T-helper 17 cell (primary cell): ENCODE measurements around the gene MARVELD3. TPM values are rescaled to one million over a fixed set of nuclear protein-coding genes. Genes with fewer than 3 reads are reported as not detected.

Experiments used
- ATAC-seq: fragments of 150-1000 bp; cut with Tn5 transposase; 2 replicates; pipeline ENCODE4 v1.10.0; 2021; ENCODE audit warnings: mild to moderate bottlenecking, moderate library complexity
- DNase-seq, 3 donors: peaks; one replicate each; pipeline versions ENCODE4 v3.0.0 to v3.0.0-alpha.2; 2020 to 2021
- H3K9me3 ChIP-seq: one replicate; pipeline ENCODE4 v1.7.0; 2013; ENCODE audit warnings: low read length, mild to moderate bottlenecking; ENCODE audit not compliant: control insufficient read depth, poor library complexity, severe bottlenecking
- H3K27ac Mint-ChIP-seq: one replicate; pipeline ENCODE4 v1.8.0; 2022; ENCODE audit warnings: mild to moderate bottlenecking, moderate library complexity, mixed read lengths
- H3K27me3 Mint-ChIP-seq: one replicate; pipeline ENCODE4 v1.8.0; 2022; ENCODE audit warnings: mixed read lengths
- H3K36me3 Mint-ChIP-seq: one replicate; pipeline ENCODE4 v1.8.0; 2022; ENCODE audit warnings: low read depth, mixed read lengths
- H3K4me1 Mint-ChIP-seq: one replicate; pipeline ENCODE4 v1.8.0; 2022; ENCODE audit warnings: mild to moderate bottlenecking, mixed read lengths
- H3K4me3 Mint-ChIP-seq: one replicate; pipeline ENCODE4 v1.8.0; 2022; ENCODE audit warnings: mild to moderate bottlenecking, moderate library complexity, mixed read lengths
- total RNA-seq, 4 donors: library from RNA in 2 of 4; stranded (reverse) in 2 of 4; gene quantifications; one replicate each; pipeline ENCODE4 v1.2.3 and lab custom pipeline; 2022 to 2026

MARVELD3 gene
- total RNA-seq, 2 donors from 2014 or later: not detected

DNA sequence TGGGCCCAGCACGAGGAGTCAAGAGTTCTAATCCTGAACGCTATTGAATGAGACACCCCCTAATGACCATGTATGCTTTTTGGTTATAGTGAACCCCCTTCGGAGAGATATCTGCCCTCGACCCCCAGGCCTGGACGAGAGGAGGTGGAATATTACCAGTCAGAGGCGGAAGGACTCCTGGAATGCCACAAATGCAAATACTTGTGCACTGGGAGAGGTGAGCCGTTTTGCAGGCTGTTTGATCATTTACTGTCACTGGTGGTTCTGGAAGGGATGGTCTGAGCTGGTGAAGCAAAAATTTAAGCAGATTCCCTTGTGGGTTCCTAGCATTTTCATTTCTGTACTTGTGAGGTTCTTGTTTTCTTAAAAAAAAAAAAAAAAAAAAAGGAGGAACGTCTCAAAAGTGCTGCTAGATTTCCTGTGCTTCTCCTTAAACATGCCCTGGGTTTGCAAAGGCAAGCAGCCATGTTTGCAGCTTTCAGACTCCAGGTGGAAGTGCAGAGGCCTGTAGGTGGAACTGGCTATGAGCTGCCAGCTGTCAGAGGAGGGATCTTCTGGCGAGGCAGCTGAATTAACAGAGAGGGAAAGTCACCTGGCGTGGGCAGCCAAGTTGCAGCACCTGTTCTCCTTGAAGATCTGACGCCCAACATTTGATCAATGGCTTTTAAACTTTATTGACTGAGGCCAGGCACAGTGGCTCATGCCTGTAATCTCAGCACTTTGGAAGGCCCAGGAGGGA lies 3.5 kb downstream of the MARVELD3 start:
- peaks cover 2% of the 10 kb centered on the region for H3K36me3 Mint-ChIP-seq
- DNase-seq (no peak), ATAC-seq (no peak)
- peaks cover 11% of the 10 kb centered on the region for H3K27me3 Mint-ChIP-seq
- no peak overlapping the region for H3K4me3 Mint-ChIP-seq
- no peaks in the 10 kb centered on the region for H3K9me3 ChIP-seq
- no peak overlapping the region for H3K27ac Mint-ChIP-seq
- peaks cover 4% of the 10 kb centered on the region for H3K4me1 Mint-ChIP-seq

DNA sequence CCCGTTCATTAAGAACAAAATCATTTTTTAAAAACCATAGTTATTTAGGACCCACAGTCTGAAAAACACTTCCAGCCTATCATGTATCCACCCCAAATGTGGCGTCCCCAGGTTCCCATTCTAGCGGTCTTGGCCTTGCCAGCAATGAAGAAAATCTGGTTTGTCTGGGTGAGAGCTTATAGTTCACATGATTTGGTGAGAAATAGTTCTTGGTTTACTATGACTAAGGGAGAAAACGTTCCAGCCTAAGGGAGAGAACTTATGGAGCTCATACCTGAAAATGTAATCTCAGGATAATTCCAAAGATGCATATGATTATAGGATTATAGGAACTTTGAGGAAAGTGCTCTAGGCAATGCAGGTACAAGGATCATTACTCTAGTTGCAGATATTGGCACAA lies 4.8 kb downstream of the MARVELD3 start:
- ATAC-seq (no peak), DNase-seq (no peak)
- peaks cover 4% of the 10 kb centered on the region for H3K4me1 Mint-ChIP-seq
- peaks cover 2% of the 10 kb centered on the region for H3K36me3 Mint-ChIP-seq
- peaks cover 11% of the 10 kb centered on the region for H3K27me3 Mint-ChIP-seq
- no peak overlapping the region for H3K4me3 Mint-ChIP-seq
- no peak overlapping the region for H3K27ac Mint-ChIP-seq
- no peaks in the 10 kb centered on the region for H3K9me3 ChIP-seq

- ATAC-seq (no peak), DNase-seq (no peak)
- H3K4me3 Mint-ChIP-seq: no peak overlapping the region
- H3K27me3 Mint-ChIP-seq: peaks cover 11% of the 10 kb centered on the region
- no peak overlapping the region for H3K27ac Mint-ChIP-seq
- peaks cover 2% of the 10 kb centered on the region for H3K4me1 Mint-ChIP-seq
- H3K36me3 Mint-ChIP-seq: peaks cover 2% of the 10 kb centered on the region
- no peaks in the 10 kb centered on the region for H3K9me3 ChIP-seq
Measured at GRCh38 chr16:71631776-71632175, 5.8 kb downstream of the MARVELD3 start.

GRCh38 chr16:71635632-71636031 lies 9.6 kb downstream of the MARVELD3 start:
- peaks cover 4% of the 10 kb centered on the region for H3K36me3 Mint-ChIP-seq
- H3K27me3 Mint-ChIP-seq: no peaks in the 10 kb centered on the region
- DNase-seq: no peak
- peaks cover 2% of the 10 kb centered on the region for H3K4me1 Mint-ChIP-seq
- no peak overlapping the region for H3K27ac Mint-ChIP-seq
- H3K4me3 Mint-ChIP-seq: no peak overlapping the region
- ATAC-seq: no peak
- H3K9me3 ChIP-seq: no peaks in the 10 kb centered on the region

GRCh38 chr16:71637398-71637797 lies 11.4 kb downstream of the MARVELD3 start:
- no peak for ATAC-seq
- Mint-ChIP-seq H3K36me3 (peaks cover 4% of the 10 kb centered on the region), H3K27me3 (no peaks in the 10 kb centered on the region), H3K4me1 (peaks cover 2% of the 10 kb centered on the region), H3K27ac (no peak overlapping the region), H3K4me3 (no peak overlapping the region)
- DNase-seq: no peak
- H3K9me3 ChIP-seq: no peaks in the 10 kb centered on the region

DNA sequence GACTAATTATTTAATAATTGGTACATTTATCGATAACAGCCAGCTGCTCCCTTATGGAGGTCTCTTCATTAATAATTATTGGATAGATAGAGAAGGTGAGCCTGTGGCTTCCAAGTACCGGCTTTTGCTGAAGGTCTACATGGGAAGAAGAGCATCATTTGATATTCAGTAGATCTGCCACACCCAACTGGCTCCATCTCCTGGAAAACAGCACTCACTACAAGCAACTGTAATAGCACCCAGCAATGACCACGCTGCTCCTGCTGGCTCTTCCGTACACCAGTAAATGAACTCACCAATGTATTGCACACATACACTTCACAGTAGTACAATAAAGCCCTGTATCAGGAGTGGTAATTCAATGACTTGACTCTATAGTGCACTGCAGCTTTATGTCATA lies 19.5 kb downstream of the MARVELD3 start:
- peak; percentile 54 for ATAC-seq

DNA sequence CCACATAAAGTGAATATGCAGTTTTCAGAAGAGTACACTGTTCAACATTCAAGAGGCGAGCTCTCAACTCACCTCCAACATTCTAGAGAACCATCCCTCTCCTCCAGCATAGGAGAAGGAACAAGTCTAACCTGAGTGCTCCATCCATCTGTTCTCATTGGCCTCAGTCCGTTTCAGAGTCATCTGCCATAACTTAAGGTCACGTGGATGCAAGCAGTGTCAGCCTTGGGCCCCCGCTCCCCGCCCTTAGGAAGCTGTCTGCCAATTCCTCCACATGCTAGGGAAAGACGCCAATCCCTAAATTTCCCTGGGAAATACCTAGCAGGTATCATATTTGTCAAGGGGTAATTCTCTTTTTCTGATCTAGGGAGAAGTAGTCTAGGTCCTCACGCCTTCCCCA lies 21.4 kb downstream of the MARVELD3 start:
- peaks cover 2% of the 10 kb centered on the region for H3K4me1 Mint-ChIP-seq
- H3K27me3 Mint-ChIP-seq: no peaks in the 10 kb centered on the region
- no peak overlapping the region for H3K4me3 Mint-ChIP-seq
- no peaks in the 10 kb centered on the region for H3K9me3 ChIP-seq
- H3K27ac Mint-ChIP-seq: no peak overlapping the region
- ATAC-seq (no peak), DNase-seq (no peak)
- H3K36me3 Mint-ChIP-seq: peaks cover 7% of the 10 kb centered on the region

More for the DNA sequence above, 19.5 kb downstream of the MARVELD3 start:
- Mint-ChIP-seq H3K4me3 (no peak overlapping the region), H3K27me3 (no peaks in the 10 kb centered on the region), H3K4me1 (no peaks in the 10 kb centered on the region), H3K27ac (no peak overlapping the region), H3K36me3 (peaks cover 6% of the 10 kb centered on the region)
- H3K9me3 ChIP-seq: no peaks in the 10 kb centered on the region
- DNase-seq: no peak

- H3K9me3 ChIP-seq: no peaks in the 10 kb centered on the region
- Mint-ChIP-seq H3K36me3 (peaks cover 6% of the 10 kb centered on the region), H3K27ac (no peak overlapping the region), H3K4me1 (peaks cover 4% of the 10 kb centered on the region), H3K27me3 (no peaks in the 10 kb centered on the region), H3K4me3 (no peak overlapping the region)
- no peak for ATAC-seq
- DNase-seq: no peak
Measured at GRCh38 chr16:71648162-71648561, 22.2 kb downstream of the MARVELD3 start.

- Mint-ChIP-seq H3K27ac (no peak overlapping the region), H3K4me1 (peaks cover 4% of the 10 kb centered on the region), H3K36me3 (peaks cover 6% of the 10 kb centered on the region), H3K27me3 (no peaks in the 10 kb centered on the region), H3K4me3 (no peak overlapping the region)
- H3K9me3 ChIP-seq: no peaks in the 10 kb centered on the region
- DNase-seq: no peak
- no peak for ATAC-seq
Measured at GRCh38 chr16:71648921-71649320, 22.9 kb downstream of the MARVELD3 start.

- peaks cover 4% of the 10 kb centered on the region for H3K4me1 Mint-ChIP-seq
- H3K4me3 Mint-ChIP-seq: no peak overlapping the region
- H3K27me3 Mint-ChIP-seq: no peaks in the 10 kb centered on the region
- ATAC-seq (no peak), DNase-seq (no peak)
- no peaks in the 10 kb centered on the region for H3K9me3 ChIP-seq
- H3K27ac Mint-ChIP-seq: no peak overlapping the region
- H3K36me3 Mint-ChIP-seq: peaks cover 6% of the 10 kb centered on the region
Measured at GRCh38 chr16:71649704-71650103, 23.7 kb downstream of the MARVELD3 start.

DNA sequence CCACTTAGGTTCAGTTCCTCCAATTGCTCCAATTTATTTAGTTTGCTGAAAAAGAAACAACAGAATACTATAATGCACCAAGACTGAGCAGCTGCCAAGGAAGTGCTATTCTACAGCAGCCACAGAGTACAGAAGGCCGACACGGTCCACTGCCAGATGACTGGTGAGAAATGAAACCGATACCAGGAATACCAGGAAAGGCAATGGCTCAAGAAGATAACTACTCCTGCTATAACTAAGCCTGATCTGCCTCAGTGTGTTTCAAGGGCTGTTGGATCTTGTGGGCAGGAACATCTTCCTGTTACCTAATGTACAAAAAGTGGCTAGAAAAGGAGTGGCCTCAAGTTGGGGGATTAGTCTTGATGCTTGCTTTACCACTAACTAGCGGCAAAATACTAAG lies 32.8 kb downstream of the MARVELD3 start:
- Mint-ChIP-seq H3K4me3 (no peak overlapping the region), H3K27ac (peak overlapping the region; percentile 19), H3K27me3 (no peaks in the 10 kb centered on the region), H3K36me3 (peaks cover 9% of the 10 kb centered on the region), H3K4me1 (no peaks in the 10 kb centered on the region)
- H3K9me3 ChIP-seq: no peaks in the 10 kb centered on the region
- ATAC-seq: no peak
- DNase-seq: no peak

GRCh38 chr16:71659471-71659870 lies 33.5 kb downstream of the MARVELD3 start:
- H3K36me3 Mint-ChIP-seq: peaks cover 9% of the 10 kb centered on the region
- H3K4me1 Mint-ChIP-seq: no peaks in the 10 kb centered on the region
- H3K27ac Mint-ChIP-seq: no peak overlapping the region
- no peak overlapping the region for H3K4me3 Mint-ChIP-seq
- ATAC-seq (no peak), DNase-seq (no peak)
- no peaks in the 10 kb centered on the region for H3K27me3 Mint-ChIP-seq
- H3K9me3 ChIP-seq: no peaks in the 10 kb centered on the region

DNA sequence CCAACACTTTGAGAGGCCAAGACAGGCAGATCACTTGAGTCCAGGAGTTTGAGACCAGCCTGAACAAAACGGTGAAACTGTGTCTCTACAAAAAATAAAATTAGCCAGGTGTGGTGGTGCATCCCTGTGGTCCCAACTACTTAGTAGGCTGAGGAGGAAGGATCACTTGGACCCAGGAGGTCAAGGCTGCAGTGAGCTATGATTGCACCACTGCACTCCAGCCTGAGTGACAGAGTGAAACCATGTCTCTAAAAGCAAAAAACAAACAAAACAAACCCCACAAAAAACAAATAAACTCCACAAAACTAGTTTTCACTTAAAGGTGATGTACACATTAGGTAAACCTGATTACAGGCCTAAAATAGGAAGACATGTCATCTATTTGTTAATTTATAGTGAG lies 40.3 kb downstream of the MARVELD3 start:
- ATAC-seq (no peak), DNase-seq (no peak)
- H3K4me1 Mint-ChIP-seq: peaks cover 9% of the 10 kb centered on the region
- H3K36me3 Mint-ChIP-seq: peaks cover 23% of the 10 kb centered on the region
- no peak overlapping the region for H3K4me3 Mint-ChIP-seq
- H3K27me3 Mint-ChIP-seq: no peaks in the 10 kb centered on the region
- no peaks in the 10 kb centered on the region for H3K9me3 ChIP-seq
- no peak overlapping the region for H3K27ac Mint-ChIP-seq
